NCI-H187 (cell line): Measurements from ENCODE around the gene PTGIS.

Experiments
- DNase-seq, 2 experiments: peaks; one replicate each; lab custom pipeline; 2025; lab: John Stamatoyannopoulos, UW

PTGIS gene

DNA sequence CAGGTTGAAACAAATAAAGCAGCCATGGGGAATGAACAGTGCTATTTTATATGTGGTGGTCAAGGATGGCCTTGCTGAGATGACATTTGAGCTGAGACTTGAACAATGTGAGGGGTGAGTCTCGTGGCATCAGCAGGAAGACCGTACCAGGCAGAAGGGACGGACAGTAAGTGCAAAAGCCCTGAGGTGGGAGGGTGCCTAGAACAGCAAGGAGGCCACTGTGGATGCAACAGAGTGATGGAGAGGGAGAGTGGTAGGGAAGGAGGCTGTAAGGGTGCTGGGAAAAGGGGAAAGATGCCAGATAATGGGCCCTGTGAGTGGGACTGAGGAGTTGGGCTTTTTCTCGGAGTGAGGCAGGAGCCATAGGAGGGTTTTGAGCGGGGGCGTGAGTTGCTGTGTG lies 97.0 kb downstream of the PTGIS start:
- DNase-seq = no peak

DNA sequence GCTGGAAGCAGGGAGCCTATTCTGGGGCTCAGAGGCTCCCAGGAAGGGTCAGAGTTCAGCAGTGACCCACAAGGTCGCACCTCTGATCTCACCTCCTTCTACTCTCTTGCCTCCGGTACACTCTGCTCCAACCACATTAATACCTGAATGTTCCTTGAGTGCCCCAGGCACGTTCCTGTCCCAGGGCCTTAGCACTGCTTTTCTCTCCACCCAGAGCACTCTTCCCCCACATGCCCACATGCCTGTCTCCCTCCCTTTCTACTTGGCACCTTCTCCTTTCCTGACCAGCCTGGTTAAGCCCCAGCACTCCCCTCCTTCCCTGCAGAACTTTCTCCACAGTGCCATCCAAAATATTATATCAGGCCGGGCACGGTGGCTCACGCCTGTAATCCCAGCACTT lies 98.9 kb downstream of the PTGIS start:
- DNase-seq = no peak

DNA sequence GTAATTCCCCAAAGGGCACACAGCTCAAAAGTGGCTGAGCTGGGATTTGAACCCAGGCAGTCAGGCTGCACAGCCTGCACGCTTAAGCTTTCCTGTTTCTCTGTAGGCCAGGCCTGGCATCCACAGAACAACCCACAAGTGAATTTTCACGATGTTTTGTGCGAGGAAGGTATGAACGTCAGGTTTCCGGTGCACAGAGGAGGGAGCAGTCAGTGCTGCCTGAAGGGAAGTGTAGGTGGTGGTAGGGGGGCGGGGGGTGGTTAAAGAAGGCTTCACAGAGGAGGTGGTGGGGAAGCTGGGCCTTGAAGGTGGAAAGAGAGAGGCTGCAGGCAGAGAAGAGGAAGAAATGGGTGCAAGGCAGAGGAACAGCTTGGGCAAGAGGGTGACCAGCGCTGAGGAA lies 99.5 kb downstream of the PTGIS start:
- no peak for DNase-seq

- no peak for DNase-seq
Observed at GRCh38 chr20:49466114-49466912, 101.6 kb downstream of the PTGIS start.

GRCh38 chr20:49464556-49464955 lies 103.4 kb downstream of the PTGIS start:
- no peak for DNase-seq

DNA sequence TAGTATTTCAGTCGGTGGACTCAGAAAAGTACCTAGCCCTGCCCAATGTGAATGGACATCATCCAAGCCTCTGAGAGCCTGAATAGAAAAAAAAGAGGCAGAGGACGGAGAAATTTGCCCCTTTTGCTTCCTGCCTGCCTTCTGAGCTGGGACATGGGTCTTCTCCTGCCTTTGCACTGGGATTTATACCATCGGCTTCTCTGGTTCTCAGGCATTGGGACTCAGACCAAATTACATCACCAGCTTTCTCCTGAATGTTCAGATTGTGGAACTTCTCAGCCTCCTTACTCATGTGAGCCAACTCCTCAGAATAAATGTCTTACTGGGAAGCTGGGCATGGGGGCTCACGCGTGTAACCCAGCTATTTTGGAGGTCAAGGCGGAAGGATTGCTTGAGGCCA lies 105.3 kb downstream of the PTGIS start:
- no peak for DNase-seq

DNA sequence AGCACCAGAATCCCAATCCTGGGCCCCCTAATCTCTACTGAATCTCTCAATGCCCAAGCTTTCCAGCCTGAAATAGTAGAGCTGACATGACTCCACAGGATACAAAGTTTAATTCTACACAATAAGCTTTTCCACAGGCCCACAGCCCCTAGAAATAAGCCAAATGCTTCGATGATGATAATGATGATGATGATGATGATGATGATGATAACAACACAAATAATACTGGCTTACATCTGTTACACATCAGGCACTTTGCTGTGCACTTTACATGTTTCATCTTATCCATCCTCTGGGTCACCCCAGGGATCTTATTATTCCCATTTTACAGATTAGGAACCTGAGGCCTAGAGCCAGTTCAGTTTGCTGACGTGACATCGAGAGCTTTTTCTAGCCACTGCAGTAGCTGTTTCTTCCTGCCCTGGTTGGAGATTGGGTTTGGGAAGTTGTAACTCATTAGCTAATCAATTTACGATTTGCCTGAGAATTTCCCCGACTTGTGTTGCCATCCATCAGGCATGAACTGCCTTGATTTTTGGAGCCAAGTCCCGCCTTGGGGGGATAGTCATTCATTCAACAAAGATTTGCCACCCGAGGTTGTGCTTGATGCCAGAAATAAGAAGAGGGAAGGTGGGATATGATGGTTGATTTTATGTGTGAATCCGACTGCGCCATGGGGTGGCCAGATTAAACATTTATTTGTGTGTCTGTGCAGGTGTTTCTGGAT lies 105.9 kb downstream of the PTGIS start:
- DNase-seq = no peak

DNA sequence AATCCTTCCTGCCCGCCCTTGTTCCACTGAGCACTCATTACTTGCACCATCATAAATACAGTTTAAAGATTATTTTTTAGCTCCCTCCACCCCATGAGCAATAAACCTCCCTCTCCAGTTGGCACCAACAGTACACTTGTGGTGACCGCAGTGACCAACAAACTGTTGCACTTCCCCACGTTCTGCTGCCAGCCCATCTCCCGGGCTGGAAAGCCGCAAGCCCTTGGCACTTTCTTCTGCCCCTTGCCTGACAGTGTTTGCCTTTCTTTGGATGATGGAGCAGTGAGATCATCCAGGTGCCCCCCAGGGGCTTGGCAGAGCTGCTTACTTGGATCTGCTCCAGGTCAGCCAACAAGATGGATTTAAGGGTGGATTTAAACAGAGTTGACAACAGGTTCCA lies 107.0 kb downstream of the PTGIS start:
- DNase-seq = no peak

GRCh38 chr20:49460131-49460530 lies 107.8 kb downstream of the PTGIS start:
- no peak for DNase-seq

DNA sequence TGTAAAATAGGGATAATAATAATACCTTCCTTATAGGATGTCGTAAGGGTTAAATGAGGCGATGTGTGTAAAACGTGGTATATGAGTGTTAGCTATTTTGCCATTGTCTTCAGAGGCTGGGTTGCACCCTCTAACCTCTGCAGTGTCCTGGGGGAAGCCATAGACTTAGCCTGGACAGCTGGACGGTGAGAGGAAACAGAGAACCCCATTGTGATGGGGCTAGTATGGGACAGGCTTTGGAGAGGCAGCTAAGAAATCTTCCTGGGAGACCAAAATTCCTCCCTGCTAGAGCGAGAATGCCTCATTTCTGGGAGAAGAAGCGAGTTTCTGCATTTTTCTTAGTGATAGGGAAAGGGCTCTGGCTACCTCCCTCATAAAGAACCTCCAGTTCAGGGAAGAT lies 108.3 kb downstream of the PTGIS start:
- DNase-seq = no peak

DNA sequence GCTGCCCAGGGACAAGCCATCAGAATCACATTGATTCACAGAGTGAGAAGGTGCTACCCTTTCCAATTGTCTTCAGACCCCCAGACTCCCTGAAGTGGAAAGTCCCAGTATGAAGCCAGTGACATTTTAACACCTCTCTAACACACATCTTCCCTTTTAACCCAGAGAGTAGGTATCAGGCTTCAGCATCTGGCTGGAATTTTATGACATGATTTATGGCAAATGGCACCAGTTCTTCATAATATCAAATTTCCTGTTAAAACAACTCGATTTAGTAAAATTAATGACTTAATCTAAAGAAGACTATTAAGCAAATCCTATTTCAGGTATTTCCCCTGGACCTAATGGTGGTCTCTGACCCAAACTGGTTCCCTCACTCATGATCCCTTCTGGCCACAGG lies 110.5 kb downstream of the PTGIS start:
- DNase-seq = no peak

DNA sequence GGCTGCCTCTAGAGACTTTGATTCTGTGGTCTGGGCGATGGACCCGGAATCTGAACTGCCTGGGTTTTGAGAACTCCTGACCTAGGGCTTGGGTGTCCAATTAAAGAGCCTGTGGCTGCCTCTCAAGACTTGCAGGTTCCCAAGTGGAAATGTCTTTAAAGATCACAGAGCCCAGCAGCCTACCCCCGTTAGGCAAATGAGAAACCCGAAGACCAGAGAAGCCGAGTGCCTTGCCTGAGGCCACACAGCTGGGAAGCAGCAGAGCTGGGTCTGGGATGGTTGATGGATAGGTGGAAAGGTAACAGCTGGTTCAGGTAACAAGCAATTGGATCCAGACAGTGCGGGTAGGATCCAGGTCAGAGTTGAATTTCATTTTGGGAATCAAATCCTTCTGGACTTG lies 111.3 kb downstream of the PTGIS start:
- no peak for DNase-seq

DNA sequence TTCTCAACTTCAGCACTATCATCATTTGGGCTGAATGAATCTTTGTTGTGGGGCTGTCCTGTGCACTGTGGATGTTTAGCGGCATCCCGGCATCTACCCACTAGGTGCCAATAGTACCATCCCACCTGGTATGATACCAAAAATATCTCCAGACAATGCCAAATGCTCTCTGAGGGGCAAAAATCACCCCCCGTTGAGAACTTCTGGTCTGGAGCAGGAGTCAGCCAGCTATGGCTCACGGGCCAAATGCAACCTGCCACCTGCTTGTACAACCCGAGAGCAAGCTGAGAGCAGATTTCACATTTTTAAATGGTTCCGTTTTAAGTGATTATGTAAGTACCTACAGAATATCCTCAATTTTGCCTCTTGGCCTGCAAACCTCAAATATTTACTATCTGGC lies 112.2 kb downstream of the PTGIS start:
- DNase-seq = no peak
